CD4-positive, alpha-beta T cell treated with Interleukin-4 for 4 hours (primary cell): ENCODE data around the gene SOX18.

ENCODE experiments used
- DNase-seq: peaks from one replicate; pipeline ENCODE4 v3.0.0-alpha.2; 2020

SOX18 gene

DNA sequence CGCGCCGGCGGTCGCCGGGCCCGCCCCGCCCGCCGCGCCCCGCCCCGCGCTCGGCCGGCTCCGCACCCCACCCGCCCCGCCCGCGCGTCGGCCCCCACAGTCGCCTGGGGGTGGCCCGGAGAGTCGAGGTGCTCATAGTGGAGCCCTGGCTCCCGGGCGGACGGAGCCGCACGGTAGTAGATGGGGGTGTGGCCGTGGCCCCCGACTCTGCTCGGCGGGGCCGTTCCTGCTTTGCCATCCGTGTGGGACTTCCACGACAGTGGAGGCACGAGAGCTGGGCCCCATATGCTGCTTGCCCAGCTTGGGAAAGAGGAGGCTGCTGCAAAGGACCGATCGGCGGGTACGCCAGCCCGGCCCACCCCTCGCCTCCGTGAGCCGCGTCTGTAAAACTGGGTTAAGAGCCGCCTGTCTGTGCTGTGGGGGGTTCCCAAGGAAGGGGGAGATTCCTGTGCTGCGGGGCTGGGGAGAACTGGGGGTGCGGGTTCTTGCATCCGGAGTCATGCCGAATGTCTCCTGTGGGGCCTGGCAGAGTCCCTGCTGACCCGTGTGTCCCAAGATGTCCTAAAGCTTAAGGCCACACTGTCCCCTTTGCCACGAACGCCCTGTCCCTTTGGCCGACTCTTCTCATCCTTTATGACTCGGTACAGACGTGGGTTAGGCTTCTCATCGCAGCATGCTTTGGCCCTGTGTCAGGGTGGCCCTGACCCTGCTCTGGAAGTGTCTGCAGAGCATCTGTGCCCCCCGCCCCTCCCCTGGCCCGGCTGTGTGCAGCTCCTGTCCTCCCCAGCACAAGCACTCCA lies 30.8 kb upstream of the SOX18 start, which contains the start of gene OPRL1:
TSS of gene OPRL1 (plus strand) at position 70 of the 800 bp plus-strand sequence. CDS start 12,639 bp downstream, outside the sequence.
- no peak for DNase-seq

DNA sequence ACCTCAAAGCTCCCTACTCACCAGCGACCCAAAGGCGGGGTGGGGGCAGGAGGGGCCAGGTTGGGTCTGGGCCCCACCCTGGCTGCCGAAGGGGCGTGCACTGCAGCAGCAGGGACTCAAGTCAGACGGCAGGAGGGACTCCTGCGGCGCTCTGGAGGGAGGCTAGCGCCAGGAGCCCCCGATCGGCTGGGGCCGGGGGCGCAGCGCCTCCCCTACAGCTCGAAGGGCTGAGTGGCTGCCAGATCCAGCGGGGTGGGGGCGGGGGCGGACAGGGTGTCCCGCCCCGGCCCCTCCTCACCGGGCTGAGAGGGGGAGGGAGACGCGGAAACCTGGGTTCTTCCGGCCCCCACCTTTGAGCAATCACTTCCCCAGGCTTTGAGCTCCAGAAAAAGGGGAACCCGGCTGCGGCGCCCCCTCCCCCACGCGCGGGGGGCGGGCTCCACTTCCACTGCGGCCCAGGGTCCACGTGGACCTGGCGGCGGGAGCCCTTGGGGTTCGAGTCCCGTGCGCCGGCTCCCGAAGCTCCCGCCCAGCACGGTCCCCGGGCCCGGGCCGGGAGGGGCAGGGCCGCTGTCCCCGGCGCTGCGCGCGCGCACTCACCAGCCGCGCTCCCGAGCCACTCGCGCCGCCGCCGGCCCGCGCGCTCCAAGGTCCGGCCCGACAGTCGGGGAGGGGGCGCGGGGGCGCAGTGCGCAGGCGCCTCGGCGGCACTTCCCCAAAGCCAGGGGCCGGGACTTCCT lies 30.0 kb upstream of the SOX18 start, which contains the start of gene RGS19:
TSS of gene RGS19 (minus strand) at position 246 of the 740 bp plus-strand sequence. CDS start 2,632 bp downstream, outside the sequence.
- peak; percentile 73 for DNase-seq

DNA sequence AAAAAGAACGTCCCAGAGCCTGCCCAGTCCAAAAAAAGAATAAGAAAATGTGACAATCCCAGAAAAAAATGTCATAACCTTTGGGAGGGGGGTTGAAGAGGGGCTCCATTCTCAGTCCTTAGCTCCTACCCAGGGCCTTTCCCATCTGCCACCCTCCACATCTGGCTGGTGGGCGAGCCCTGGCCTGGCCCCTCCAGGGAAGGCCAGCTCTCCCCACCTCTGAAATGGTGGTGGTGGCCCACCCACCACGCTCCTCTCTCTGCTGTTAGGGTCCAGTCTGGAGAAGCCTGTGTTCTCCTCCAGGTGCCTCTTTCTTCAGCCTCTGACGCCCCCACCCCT lies 29.5 kb upstream of the SOX18 start:
- no peak for DNase-seq

DNA sequence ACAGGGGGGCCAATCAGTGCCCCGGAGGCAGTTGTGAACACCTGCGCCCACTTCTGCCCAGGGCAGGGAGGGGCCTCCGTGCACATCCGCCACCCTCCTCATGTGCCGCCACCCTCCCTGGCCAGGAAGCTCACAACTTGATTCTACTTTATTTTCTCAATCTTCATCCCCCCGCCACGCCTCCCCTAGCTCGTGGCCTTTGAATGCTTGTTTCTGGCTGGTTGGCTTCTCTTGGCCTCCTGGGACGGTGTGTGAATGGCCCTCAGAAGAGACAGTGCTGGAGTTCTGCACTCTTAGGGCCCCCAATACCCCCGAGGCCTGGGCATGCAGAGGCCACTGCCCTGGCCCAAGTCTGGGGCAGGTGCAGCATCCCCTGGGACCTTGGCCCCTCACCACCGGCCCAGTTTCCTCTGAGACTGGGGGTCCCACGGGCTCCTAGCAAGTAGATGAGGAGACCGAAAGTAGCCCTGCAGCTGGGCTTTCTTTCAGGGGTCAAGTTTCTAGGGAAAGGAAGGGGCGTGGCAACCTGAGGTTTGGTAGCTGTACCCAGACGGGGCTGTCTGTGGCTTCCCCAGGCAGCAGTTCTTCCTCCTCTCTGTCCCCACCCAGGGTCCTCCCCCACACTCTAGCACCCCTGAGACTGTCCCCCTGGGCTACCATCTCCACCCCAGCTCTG lies 28.6 kb upstream of the SOX18 start:
- peak; percentile 63 for DNase-seq

DNA sequence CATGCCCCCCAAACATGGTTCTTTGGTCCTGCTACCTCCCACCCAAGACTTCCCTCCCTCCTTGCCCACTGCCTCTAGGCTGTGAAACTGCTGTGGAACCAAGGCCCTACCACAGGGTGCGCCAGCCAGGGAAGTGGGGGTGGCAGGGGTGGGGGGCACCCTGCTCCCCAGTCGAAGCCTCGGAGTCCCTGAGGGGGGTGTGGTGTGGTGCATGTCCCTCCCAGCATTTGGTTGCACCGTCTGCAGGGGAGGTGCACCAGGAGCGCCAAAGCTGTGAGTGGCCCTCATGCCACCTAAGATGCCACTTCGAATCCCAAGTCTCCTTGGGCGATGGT lies 28.1 kb upstream of the SOX18 start:
- DNase-seq = no peak

DNA sequence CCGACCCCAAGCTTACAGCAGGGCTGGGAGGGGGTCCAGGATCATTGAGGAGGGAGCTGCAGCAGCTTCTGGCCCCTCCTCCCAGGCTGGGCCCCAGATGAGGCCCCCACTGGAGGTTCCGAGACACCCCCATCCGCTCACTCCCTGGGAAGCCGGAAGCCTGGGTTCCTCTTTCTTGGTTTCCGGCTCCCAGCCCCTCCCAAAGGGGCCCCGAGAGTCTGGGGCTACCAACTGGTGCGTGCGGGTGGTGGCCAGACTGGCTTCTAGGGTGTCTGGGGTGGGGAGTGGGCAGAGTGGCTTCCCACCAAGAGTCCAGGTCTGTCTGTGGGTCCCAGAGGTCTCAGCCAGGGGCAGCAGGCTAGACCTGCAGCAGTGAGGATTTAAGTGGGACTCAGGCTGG lies 27.7 kb upstream of the SOX18 start:
- DNase-seq = peak; percentile 44

DNA sequence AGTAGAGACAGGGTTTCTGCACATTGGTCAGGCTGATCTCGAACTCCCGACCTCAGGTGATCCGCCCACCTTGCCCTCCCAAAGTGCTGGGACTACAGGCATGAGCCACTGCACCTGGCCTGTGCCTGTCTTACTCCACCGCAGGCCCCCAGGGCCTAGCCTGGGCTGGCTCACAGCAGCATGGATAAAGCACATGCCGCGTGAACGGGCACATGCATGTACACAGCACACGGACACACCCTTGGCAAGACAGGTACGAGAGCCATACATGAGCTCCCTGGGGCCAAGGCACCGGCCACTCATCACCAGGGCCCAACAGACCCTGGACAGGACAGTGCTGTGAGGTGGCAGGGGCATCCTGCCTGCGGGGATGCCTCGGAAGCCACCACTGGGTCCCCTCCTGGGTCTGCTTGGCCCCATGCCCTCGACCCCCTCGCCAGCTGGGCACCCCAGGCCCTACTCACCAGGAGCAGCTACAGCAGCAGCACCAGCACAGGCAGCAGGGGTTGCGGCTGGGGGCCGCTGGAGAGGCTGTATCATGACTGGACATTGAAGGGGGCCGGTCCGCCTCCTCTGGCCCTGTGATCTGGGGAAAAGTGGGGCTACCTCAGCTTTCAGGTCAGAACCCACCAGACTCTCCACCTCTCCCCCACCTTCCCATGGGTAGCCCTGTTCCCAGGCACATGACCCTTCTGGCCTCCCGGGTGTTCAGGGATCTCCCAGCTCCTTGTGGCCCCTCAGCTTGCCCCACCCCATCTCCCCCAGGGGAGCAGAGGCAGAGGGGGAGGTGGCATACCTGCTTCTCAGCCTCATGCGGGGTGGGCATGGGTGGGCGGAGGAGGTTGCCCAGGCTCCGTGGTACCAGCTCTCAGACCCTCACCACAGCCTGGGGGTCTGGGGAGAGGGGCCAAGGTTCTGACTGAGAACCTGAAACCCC lies 26.9 kb upstream of the SOX18 start:
- no peak for DNase-seq

DNA sequence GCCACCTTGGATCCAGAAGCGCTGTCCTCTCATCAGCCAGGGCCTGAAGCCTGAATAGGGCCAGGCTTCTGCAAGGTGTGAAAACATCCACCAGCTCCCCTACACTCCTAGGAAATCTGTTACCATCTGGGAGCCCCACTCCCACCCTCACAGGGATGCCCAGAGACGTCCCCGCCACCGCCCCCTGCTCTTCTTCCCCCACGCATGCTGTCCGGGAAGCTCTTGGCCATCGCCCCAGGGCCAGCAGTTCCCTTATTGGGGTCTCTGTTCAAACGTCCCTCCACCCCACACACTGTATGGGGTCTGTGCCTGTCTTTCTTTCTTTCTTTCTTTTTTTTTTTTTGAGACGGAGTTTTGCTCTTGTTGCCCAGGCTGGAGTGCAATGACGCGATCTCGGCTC lies 26.1 kb upstream of the SOX18 start:
- DNase-seq = no peak

DNA sequence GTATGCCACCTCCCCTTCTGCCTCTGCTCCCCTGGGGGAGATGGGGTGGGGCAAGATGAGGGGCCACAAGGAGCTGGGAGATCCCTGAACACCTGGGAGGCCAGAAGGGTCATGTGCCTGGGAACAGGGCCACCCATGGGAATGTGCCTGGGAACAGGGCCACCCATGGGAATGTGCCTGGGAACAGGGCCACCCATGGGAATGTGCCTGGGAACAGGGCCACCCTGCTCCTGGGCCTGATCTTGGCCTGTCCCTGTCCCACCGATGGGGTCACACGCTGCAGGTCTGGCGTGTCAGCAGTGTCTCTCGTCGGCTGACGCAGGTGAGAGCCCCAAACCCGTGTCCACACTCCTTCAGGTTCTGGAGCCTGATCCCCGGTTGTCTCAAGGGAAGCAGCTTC lies 25.5 kb upstream of the SOX18 start:
- no peak for DNase-seq

DNA sequence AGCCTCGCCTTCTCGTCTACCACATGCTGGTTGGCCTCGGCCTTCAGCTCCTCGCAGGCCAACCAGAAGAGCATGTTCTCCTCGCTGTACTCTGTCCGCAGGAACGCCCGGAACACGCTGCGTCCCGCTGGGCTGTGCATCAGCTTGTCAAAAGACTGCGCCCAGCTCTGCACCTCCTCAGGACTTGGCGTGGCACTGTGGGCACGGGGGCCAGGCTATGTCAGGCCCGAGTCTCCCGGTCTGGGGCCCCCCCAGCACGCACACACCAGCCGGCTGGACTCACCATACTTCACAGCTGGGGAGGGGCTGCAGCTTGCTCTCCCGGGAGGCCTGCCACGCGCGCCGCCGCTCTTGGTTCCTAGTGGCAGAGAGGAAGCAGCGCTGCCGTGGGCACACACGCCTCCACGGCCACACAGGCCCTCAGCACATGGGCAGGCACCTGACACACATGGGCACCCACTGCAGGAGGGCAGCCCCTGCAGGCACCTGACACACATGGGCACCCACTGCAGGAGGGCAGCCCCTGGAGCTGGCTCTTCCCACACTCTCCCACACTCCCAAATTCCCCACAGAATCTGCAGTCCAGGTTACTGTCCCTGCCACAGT lies 24.8 kb upstream of the SOX18 start:
- DNase-seq = no peak

DNA sequence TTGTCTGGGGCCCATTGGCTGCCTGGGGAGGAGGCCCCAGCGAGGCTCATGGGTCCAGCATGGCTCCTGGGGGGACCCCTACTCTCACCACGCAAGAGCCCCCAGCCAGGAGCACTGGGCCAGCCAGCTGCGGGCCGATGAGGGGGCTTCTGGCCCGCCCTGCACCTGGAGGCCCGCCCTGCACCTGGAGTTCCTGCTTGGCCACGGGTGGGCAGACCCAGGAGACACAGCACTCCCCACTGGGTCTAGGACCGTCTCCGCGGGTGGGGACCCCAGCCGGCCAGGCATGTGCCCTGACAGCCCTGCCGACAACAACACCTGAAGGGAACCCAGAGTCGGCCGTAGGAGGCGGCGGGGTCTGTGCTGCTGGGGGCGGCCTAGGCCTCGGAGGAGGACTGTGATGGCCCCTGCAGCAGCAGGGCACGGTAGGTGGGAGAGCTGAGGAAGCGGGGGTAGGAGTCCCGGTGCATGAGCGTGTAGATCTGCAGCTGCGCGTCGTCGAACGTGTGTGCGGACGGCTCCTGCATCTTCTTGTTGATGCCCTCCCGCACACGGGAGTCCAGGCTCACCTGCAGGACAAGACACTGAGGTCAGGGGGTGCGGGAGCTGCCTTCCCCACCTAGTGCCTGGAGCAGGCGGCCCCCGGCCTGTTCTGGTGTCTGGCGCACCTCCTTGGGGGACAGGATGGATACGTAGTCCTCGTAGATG lies 24.2 kb upstream of the SOX18 start:
- DNase-seq = no peak

DNA sequence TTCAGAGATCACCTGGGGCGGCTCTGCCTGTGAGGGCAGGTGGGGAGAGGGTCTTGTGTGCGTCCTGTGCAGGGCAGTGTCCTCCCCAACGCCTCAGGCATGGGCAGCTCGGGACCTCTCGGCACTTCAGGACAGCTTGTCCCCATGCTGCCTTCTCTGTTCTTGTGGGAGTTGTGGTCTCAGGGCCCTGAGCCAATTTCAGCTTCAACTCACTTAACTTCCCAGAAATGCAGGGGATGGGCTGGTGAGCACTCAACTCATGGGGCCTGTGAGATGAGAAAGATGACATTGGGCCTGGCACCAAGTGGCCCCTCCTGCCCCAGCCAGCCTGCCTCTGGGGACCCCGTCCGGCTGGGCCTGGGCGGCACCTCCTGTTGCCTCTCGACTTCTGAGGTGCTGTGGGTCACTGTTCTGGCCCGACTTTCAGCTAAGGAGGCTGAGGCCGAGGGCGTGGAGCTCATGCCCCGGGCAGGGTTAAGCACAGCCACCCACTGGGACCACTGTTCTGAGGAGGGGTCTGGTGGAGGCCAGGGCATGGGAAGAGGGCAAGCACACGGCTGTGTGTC lies 23.1 kb upstream of the SOX18 start:
- DNase-seq = no peak

DNA sequence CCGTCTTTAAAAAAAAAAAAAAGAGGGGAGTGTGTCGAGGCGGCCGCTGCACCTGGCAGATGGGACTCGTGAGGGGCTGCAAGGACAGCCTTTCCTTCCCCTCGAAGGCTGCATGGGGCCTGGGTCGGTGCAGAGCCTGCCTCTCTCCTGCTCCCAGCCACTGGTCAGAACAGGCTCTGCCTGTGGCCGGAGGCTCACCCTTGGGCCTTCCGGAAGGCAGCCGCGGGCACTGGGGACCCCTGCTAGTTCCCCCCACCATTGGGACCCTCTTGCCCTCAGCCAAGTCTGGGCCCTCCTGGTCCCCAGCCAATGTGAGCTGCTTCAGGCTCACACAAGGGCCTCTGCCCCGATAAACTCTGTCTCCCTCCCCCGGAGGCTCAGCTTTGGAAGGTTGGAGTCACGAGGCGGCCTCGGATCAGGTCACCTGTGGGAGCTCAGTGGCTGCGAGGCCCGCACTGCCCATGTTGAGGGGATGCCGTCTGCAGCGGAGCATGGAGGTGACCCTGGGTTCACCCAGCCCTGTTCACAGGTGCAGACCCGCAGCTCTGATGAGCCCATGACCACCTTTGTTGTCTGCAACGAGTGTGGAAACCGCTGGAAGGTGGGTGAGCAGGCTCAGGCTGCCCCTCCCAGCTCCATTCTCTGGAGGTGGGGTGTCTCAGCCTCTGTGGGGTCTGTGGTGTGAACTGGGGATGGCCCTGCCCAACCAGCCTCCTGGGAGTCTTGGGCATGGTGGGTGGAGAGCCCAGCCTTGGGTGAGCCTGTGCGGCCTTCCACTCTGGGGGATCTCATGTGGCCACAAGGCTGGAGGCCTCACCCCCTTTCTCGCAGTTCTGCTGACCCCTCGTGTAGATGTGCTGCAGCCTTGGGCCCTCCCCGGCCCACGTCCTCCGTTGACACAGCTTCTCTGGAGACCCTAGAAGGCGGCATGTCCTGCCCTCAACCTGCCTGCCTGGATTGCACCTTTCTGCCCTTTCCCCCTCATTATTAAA lies 22.2 kb upstream of the SOX18 start:
- DNase-seq = no peak

DNA sequence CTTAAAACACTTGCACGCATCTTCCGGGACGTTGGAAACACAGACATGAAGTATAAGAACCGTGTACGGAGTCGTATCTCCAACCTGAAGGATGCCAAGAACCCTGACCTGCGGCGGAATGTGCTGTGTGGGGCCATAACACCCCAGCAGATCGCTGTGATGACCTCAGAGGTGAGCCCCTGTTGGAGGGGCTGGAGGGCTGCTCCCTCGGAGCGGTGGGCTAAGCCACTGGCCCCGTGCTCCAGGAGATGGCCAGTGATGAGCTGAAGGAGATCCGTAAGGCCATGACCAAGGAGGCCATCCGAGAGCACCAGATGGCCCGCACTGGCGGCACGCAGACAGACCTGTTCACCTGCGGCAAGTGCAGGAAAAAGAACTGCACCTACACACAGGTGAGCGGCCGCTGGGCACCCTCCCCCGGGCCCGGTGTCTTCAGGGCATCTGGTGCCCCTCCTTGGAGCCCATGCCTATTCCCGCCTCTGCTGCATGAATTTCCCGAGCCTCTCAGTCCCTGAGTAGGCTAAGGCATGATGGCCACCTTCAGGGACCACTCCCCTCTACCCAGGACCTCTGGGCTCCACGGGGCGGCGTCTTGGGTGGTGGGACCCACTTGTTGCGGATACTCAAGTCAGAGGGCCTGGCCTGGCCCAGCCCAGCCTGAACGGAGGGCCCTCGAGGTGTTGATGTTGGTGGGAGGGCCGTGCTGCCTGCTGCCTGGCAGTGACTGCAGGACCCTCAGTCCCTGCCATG lies 21.0 kb upstream of the SOX18 start:
- DNase-seq = no peak

DNA sequence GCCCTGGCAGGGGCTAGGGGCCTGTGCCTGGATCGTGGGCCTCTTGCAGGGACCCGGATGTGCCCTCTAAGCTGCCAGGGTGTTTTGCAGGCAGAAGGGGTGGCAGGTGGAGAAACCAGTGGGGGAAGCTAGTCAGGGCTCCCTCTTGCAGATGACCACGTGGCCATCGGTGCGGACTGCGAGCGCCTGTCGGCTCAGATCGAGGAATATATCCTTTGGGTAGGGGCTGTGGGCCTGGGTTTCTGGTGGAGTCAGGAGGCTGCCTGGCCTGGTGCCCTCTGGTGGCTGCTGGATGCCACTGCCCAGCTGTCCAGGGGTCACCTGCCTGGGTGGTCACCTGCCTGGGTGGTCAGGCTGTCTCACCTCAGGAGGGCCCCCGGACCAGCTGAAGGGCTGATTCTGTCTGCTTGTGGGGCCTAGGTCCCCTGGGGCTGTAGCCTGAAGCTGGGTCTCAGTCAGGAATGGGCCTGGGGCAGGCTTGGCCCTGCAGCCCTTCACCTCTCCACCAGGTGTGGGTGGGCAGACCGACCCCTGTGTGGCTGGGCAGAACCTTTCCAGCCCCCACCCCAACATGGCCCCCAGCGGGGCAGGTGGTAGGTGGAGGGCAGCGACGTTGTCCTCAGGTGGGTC lies 20.3 kb upstream of the SOX18 start:
- no peak for DNase-seq

DNA sequence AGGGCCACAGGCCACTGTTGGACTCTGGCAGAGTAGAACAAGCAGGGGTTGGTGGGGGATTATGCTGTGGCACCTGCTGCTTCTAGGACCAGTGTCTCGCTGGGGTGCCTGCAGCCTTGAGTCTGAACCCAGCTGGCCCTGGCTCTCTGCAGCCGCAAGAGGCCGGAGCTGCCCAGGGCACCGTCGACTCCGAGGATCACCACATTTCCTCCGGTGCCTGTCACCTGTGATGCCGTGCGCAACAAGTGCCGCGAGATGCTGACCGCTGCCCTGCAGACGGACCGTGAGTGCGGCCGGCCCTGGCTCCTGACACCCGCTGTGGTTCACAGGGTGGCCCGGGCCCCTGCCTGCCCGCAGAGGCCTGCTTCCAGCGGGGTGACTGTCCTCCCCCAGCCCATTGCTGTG lies 19.8 kb upstream of the SOX18 start:
- no peak for DNase-seq

DNA sequence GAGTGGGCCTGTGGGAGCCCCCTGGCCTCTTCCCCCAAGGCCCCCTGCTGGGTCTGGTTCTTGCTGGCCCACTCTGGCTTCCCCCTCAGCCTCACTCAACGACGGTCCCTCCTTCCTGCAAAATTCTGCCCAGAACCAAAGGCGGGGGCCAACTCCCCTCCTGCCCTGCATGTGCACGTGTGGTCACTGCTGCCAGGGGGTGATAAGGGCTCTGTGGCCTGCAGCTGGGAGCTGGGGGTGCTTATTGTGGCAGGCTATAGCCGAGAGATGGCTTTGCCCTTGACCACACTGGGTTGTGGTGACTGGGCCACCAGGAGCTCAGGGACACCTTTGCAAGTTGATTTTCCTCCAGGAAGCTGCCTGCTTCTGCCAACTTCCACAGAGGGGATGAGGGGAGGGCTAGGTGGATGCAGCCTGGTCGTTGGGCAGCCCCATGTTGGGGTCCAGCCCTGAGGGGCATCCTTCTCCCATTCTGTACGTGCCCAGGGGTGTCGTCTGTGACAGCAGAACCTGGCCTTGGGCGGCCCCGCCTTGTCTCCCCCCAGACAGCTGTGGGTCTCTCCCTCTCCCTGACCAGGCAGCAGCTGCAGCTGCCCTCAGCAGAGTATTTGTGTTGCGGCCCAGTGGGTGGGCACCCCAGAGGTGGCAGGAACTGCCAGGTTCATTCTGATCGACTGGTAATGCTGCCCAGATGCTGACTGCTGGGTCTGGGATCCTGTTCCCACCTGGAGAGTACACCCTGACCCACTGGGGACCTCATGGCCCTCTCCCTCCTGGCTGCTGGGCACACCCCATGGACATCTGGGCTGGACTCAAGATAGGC lies 19.2 kb upstream of the SOX18 start:
- DNase-seq = no peak
